Measurements from ENCODE around the gene MCCC2.
"Not testable (repeated sequence)": the region's sequence is repeated elsewhere in the genome, so short reads cannot be mapped to it uniquely, and the experiment has no call there.

GRCh38 chr5:71577839-71578238, 9.3 kb upstream of the MCCC2 start:
- TF ChIP-seq, protein P1, sequence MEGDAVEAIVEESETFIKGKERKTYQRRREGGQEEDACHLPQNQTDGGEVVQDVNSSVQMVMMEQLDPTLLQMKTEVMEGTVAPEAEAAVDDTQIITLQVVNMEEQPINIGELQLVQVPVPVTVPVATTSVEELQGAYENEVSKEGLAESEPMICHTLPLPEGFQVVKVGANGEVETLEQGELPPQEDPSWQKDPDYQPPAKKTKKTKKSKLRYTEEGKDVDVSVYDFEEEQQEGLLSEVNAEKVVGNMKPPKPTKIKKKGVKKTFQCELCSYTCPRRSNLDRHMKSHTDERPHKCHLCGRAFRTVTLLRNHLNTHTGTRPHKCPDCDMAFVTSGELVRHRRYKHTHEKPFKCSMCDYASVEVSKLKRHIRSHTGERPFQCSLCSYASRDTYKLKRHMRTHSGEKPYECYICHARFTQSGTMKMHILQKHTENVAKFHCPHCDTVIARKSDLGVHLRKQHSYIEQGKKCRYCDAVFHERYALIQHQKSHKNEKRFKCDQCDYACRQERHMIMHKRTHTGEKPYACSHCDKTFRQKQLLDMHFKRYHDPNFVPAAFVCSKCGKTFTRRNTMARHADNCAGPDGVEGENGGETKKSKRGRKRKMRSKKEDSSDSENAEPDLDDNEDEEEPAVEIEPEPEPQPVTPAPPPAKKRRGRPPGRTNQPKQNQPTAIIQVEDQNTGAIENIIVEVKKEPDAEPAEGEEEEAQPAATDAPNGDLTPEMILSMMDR (IDR thresholded peaks at IDR 0.05): not testable (repeated sequence)
- not testable (repeated sequence) for TF ChIP-seq EP300, POLR2A (IDR thresholded peaks at IDR 0.05)

Data from tibial nerve (tissue), 4 donors.